Esophagus (tissue), 2 donors: Measurements from ENCODE around the gene MAP7. TPM values are rescaled to one million over a fixed set of nuclear protein-coding genes. Genes with fewer than 3 reads are reported as not detected.

Source experiments
- H3K27ac ChIP-seq, 2 donors: one replicate each; pipeline ENCODE4 v1.5.1; 2013; ENCODE audit warnings: low read depth in 2 of 2, mild to moderate bottlenecking in 2 of 2, inconsistent platforms in 1 of 2, low read length in 1 of 2, moderate library complexity in 1 of 2
- H3K27me3 ChIP-seq, 2 donors: one replicate each; pipeline ENCODE4 v1.6.1; 2013; ENCODE audit warnings: low read length in 2 of 2, control low read depth in 1 of 2, mild to moderate bottlenecking in 1 of 2; ENCODE audit not compliant: insufficient read depth in 2 of 2, control insufficient read depth in 1 of 2
- H3K36me3 ChIP-seq, 2 donors: one replicate each; pipeline ENCODE4 v1.6.1; 2013; ENCODE audit warnings: low read length in 1 of 2; ENCODE audit not compliant: control insufficient read depth in 2 of 2, insufficient read depth in 2 of 2
- H3K4me1 ChIP-seq, 2 donors: one replicate each; pipeline ENCODE4 v1.6.1; 2013; ENCODE audit warnings: low read length in 1 of 2; ENCODE audit not compliant: control insufficient read depth in 2 of 2, insufficient read depth in 2 of 2
- H3K4me3 ChIP-seq, 2 donors: one replicate each; pipeline ENCODE4 v1.5.1; 2013; ENCODE audit warnings: low read length in 2 of 2, mild to moderate bottlenecking in 2 of 2, low read depth in 1 of 2, moderate library complexity in 1 of 2
- H3K9me3 ChIP-seq, 2 donors: one replicate each; pipeline ENCODE4 v1.6.1; 2013; ENCODE audit warnings: mild to moderate bottlenecking in 2 of 2, low read depth in 1 of 2, low read length in 1 of 2, moderate library complexity in 1 of 2; ENCODE audit not compliant: control insufficient read depth in 2 of 2, insufficient read depth in 1 of 2
- WGBS, 2 donors: extraction: QIAGEN DNeasy Blood & Tissue Kit; methylation state at CpG; one replicate each; pipeline ENCODE4 v1.1.7; 2013; 5-methylcytosine and 5-hydroxymethylcytosine counted together
- polyA plus RNA-seq, 2 donors: library from polyadenylated mRNA; stranded (reverse); fragments of 200-250 nt; gene quantifications; one replicate each; pipeline ENCODE4 v1.2.3, GENCODE V29; 2013
- donor health status: healthy with polysubstance abuse.
- donor health status: Bipolar disorder and iron deficiency.

Gene MAP7
- polyA plus RNA-seq, 2 donors = 13.4 to 15.1 TPM

- no peak overlapping the region for H3K4me3 ChIP-seq
- whole genome bisulfite sequencing, 2 donors = 90 to 93% methylated on average over 8 of the region's 8 CpGs
These were observed 14.2 kb downstream of the MAP7 start for GRCh38 chr6:136535880-136536650.

GRCh38 chr6:136535017-136535765 is 15.0 kb downstream of the MAP7 start:
- no peaks in the 10 kb centered on the region for H3K36me3 ChIP-seq
- no peaks in the 10 kb centered on the region for H3K27me3 ChIP-seq
- WGBS, 2 donors = 74 to 78% methylated on average over 5 of the region's 5 CpGs
- H3K9me3 ChIP-seq = no peaks in the 10 kb centered on the region
- no peak overlapping the region for H3K4me3 ChIP-seq
- no peaks in the 10 kb centered on the region for H3K4me1 ChIP-seq
- no peak overlapping the region for H3K27ac ChIP-seq

More at GRCh38 chr6:136535880-136536650, 14.2 kb downstream of the MAP7 start:
- H3K27ac ChIP-seq = no peak overlapping the region
- no peaks in the 10 kb centered on the region for H3K4me1 ChIP-seq
- no peaks in the 10 kb centered on the region for H3K27me3 ChIP-seq
- no peaks in the 10 kb centered on the region for H3K9me3 ChIP-seq
- no peaks in the 10 kb centered on the region for H3K36me3 ChIP-seq

- no peak overlapping the region for H3K27ac ChIP-seq
- H3K36me3 ChIP-seq = no peaks in the 10 kb centered on the region
- H3K27me3 ChIP-seq = no peaks in the 10 kb centered on the region
- 83 to 86% methylated on average over 3 of the region's 3 CpGs for WGBS, 2 donors
- H3K9me3 ChIP-seq = no peaks in the 10 kb centered on the region
- H3K4me1 ChIP-seq = no peaks in the 10 kb centered on the region
- H3K4me3 ChIP-seq = no peak overlapping the region
These were observed 16.0 kb downstream of the MAP7 start for GRCh38 chr6:136534268-136534667.

- 64 to 66% methylated on average over 5 of the region's 5 CpGs for WGBS, 2 donors
These were observed 16.7 kb downstream of the MAP7 start for GRCh38 chr6:136533487-136533886.

GRCh38 chr6:136532030-136532429 is 18.2 kb downstream of the MAP7 start:
- Histone ChIP-seq H3K9me3 (no peaks in the 10 kb centered on the region), H3K27me3 (no peaks in the 10 kb centered on the region), H3K36me3 (no peaks in the 10 kb centered on the region), H3K4me1 (no peaks in the 10 kb centered on the region), H3K27ac (no peak overlapping the region), H3K4me3 (no peak overlapping the region)
- 90 to 92% methylated on average over 6 of the region's 6 CpGs for WGBS, 2 donors

More at GRCh38 chr6:136533487-136533886, 16.7 kb downstream of the MAP7 start:
- H3K9me3 ChIP-seq = no peaks in the 10 kb centered on the region
- H3K27me3 ChIP-seq = no peaks in the 10 kb centered on the region
- no peak overlapping the region for H3K4me3 ChIP-seq
- no peak overlapping the region for H3K27ac ChIP-seq
- H3K4me1 ChIP-seq = no peaks in the 10 kb centered on the region
- no peaks in the 10 kb centered on the region for H3K36me3 ChIP-seq

- H3K4me1 ChIP-seq = peaks cover 6 to 9% of the 10 kb centered on the region in 2 donors
- no peak overlapping the region for H3K4me3 ChIP-seq
- H3K27me3 ChIP-seq = no peaks in the 10 kb centered on the region
- H3K27ac ChIP-seq = no peak overlapping the region
- no peaks in the 10 kb centered on the region for H3K36me3 ChIP-seq
- H3K9me3 ChIP-seq = no peaks in the 10 kb centered on the region
- 61 to 73% methylated on average over 3 of the region's 3 CpGs for WGBS, 2 donors
These were observed 20.5 kb downstream of the MAP7 start for GRCh38 chr6:136529710-136530109.

- Histone ChIP-seq H3K4me3 (no peak overlapping the region), H3K27ac (no peak overlapping the region), H3K9me3 (no peaks in the 10 kb centered on the region), H3K4me1 (peaks cover 6 to 9% of the 10 kb centered on the region in 2 donors), H3K36me3 (no peaks in the 10 kb centered on the region), H3K27me3 (no peaks in the 10 kb centered on the region)
- WGBS, 2 donors = 72 to 81% methylated on average over 1 of the region's 1 CpG
These were observed 21.7 kb downstream of the MAP7 start for GRCh38 chr6:136528477-136528876.

- no peaks in the 10 kb centered on the region for H3K9me3 ChIP-seq
- H3K36me3 ChIP-seq = no peaks in the 10 kb centered on the region
- peaks cover 6 to 9% of the 10 kb centered on the region in 2 donors for H3K4me1 ChIP-seq
- H3K27me3 ChIP-seq = no peaks in the 10 kb centered on the region
- WGBS, 2 donors = 71 to 73% methylated on average over 6 of the region's 6 CpGs
- no peak overlapping the region for H3K4me3 ChIP-seq
- no peak overlapping the region for H3K27ac ChIP-seq
These were observed 22.4 kb downstream of the MAP7 start for GRCh38 chr6:136527831-136528230.

- 46 to 55% methylated on average over 4 of the region's 4 CpGs for WGBS, 2 donors
- Histone ChIP-seq H3K27me3 (no peaks in the 10 kb centered on the region), H3K9me3 (no peaks in the 10 kb centered on the region), H3K27ac (peak overlapping the region in 1 of 2 donors; percentile 4), H3K4me3 (no peak overlapping the region), H3K4me1 (peaks cover 6 to 9% of the 10 kb centered on the region in 2 donors), H3K36me3 (no peaks in the 10 kb centered on the region)
These were observed 23.3 kb downstream of the MAP7 start for GRCh38 chr6:136526937-136527336.
